Activated T-cell treated with anti-CD3 and anti-CD28 coated beads for 4 hours (primary cell): ENCODE results near the gene KCNN4.
"Not testable (repeated sequence)": the region's sequence is repeated elsewhere in the genome, so short reads cannot be mapped to it uniquely, and the experiment has no call there.

ENCODE experiments used
- DNase-seq: peaks from one replicate; pipeline ENCODE4 v3.0.0-alpha.2; 2020

Gene KCNN4

DNA sequence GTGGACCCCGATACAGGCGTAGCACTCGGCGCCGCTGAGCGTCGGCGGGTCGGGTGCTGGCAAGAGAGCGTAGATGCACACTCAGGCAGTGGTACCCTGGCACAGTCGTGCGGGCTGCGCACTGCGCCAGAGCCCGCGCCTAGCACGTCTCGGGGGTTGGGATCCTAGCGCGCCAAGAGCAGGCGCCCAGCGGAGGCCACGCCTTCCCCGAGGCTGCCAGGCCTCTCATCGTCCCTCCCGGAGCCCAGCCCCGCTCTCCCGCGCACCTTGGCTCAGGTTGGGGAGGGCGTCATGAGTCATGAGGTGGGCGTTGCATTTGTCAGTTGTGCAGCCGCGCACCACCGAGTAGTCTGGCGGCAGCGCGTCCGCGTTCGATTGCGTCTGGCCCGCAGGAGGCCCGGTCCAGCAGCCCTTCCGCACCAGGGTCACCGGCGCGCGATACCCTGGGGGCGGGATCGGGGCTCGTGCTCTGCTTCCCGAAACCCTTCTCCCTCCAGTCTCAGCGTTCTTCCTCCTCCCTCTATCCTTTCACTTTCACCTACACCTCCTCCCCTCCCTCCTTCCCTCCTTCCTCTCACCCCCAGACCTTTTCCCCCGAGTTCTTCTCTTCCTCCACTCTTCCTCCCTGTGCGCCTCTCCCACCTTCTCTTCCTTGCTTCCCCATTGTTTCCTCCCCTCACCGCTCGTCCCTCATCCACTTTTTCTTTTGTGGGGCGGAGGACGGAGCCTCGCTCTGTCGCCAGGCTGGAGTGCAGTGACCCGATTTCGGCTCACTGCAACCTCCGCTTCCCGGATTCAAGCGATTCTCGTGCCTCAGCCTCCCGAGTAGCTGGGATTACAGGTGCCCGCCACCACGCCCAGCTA is 18.0 kb upstream of the KCNN4 start:
- DNase-seq: peak; percentile 73

DNA sequence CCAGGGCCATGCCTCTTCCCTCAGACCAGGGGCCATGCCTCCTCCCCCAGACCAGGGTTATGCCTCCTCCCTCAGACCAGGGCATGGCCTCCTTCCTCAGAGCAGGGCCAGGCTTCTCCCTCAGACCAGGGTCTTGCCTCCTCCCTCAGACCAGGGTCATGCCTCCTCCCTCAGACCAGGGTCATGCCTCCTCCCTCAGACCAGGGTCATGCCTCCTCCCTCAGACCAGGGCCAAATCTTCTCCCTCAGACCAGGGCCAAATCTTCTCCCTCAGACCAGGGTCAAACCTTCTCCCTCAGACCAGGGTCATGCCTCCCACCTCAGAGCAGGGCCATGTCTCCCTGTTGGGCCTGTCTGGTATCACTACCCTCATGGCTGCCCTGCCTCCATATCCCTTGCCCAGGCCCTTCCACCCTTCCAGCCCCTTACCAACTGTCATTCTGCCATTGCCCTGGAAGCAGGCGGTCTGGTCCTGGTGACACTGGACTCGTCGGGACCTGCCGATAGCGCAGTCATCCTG is 17.3 kb upstream of the KCNN4 start:
- DNase-seq: no peak

DNA sequence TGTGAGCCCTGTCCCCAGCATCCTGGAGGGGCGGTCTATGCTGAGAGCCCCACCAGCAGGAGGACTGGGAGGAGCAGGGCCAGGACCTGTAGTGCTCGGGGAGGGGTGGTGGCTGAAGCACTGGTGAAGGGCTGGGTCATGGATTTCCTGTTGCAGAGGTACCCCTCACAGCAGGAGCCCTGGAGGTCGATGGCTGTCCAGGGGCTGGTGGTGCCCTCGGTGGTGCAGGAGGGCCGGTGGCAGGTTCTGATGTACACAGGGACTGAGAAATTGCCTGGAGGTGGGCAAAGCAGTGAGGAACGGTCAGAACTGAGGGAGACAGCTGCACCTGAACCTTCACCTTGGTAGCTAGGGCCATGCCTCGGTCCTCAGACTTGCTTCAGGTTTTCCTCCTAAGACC is 16.8 kb upstream of the KCNN4 start:
- no peak for DNase-seq

DNA sequence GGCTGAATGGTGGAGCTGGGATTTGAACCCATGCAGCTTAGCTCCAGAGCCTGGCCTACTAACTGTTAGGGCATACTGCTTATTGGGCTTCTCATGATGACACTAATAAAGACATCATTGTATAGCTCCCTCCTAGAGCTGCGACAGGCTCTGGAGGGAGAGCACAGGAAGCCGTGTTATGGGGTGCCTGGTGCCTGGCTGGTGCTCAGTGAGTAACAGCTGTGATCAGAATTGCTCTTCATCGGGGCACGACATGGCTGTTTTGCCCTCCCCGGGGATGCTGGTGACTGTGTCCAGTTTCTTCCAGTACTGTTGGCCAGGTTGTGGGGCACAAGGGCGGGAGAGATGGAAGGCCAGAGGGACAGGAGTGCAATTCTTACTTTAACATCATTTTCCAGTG is 16.3 kb upstream of the KCNN4 start:
- DNase-seq: no peak

DNA sequence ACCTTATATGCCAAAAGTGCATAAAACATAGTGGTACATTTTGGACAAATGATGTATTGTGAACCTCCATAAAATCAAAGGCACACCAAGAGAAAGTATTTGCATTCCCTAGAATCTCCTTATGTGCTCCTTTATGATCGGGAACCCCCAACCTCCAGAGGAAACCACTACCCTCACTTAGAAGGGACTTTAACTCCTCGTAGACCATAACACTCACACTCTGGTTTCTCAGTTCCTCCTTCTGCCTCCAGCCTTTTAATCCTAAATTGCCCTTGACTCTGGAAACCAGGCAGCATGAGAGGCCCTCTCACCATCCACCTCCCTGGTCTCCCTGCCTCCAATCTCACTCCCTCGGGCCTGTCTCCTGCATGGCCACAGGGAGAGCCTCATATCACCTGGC is 9.8 kb upstream of the KCNN4 start:
- no peak for DNase-seq

DNA sequence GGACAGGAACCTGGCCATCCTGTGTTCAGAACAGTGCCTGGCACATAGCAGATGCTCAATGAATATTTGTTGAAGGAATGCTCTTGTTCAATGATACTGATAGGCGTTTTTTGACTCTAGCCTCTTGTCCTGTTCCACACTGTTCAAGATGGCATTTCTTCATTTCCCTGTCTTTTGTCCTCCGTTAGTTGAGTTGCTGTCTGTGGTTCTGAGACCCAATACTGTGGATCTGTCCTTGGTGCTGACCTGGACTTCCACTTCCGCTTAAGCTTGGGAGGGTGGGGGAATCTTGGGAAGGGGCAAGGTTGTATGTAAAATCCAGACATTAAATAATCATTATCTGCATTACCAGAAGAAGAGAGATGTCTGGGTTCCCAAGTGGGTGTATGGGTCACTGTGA is 8.3 kb upstream of the KCNN4 start:
- no peak for DNase-seq

DNA sequence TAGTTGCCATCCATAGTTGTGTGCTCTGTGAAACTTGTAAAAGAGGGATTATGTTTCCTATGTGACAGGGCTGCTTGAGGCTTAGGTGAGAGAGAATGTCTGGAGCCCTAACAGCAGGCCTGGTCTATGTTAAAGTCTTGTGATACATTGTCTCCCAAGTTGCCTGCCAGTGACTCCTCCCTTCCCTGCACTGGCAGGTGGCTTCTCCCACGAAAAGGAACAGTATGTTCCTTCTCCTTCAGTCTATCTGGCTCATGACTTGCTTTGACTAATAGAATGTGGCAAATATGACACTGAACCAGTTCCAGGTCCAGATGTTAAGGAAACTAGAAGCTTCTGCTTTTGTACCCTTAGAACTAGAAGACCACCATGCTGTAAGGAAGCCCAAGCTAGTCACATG is 5.9 kb upstream of the KCNN4 start:
- no peak for DNase-seq

DNA sequence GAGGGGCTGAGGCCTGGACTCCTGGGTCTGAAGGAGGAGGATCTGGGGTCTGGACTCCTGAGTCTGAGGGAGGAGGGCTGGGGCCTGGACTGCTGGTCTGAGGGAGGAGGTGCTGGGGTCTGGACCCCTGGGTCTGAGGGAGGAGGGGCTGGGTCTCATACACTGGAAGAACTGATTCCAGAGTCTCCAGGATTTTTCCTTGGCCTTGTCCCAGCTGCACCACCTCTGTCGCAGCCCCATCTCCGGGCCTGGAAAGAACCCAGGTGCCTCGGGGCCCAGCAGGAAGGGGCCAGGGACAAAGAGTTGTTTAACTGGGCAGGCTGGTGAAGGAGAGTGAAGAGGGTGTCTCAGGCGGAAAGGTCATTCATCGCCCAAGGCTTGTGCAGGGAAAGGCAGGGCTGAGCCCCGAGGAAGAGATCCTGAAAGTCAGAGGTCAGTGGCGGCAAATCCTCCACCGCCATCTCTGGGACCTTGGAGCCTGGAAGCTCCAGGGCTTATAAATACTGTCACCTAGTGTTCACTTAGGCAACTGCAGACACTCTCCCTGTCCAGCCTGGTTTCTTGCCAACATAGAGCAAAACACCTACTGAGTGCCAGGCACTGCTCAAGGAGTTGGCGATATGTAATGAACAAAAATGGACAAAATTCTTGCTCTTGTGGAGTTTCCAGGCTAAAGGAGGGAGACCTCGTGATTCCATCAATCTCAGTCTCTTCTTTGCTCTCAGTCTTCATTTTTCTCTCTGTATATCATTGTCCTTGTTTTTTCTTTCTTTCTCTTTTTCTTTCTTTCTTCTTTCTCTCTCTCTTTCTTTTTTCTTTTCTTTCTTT is 4.4 kb upstream of the KCNN4 start:
- DNase-seq: peak; percentile 35

DNA sequence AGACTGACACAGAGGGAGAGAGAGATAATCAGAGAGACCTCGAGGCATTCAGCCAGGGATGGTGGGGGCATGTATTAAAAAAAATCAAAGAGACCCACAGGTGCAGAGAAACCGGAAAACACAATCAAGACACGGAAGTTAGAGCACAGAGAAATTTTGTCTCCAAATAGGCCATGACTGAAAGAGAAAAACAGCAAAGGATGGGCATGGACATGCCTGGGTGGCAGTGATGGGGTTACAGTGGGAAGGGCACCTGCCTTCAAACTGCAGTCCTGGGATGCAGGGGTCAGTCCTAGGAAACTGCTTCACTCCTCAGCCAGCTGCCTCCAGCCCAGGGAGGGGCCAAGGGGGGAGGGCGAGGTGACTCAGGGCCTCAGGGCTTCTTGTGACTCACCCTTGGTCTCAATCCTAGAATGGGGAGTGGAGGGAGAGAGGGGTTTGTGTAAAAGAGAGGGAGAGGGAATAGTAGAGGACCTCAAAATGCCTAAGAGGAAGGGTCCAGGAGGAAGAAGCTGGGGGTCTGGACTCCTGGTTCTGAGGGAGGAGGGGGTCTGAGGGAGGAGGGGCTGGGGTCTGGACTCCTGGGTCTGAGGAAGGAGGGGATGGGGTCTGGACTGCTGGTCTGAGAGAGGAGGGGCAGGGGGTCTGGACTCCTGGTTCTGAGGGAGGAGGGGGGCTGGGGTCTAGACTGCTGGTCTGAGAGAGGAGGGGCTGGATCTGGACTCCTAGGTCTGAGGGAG is 3.6 kb upstream of the KCNN4 start:
- peak; percentile 57 for DNase-seq

DNA sequence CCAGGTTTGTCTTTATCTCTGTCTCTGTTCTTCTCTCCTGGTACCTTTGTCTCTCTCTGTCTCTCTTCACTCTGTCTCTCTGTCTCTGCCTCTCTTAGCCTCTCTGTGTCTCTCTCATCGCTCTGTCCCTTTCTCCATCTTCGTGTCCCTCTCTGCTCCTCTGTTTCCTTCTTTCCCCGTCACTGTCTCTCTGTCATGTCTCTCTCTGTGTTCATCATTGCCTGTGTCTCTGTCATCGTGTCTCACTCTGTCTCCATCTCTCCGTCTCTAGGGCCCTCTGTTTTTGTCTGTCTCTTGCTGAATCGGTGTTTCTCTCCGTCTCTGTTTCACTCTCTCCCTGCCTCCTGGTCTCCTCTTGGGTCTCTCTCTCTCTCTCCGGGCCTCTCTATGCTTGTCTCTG is 2.9 kb upstream of the KCNN4 start:
- no peak for DNase-seq

DNA sequence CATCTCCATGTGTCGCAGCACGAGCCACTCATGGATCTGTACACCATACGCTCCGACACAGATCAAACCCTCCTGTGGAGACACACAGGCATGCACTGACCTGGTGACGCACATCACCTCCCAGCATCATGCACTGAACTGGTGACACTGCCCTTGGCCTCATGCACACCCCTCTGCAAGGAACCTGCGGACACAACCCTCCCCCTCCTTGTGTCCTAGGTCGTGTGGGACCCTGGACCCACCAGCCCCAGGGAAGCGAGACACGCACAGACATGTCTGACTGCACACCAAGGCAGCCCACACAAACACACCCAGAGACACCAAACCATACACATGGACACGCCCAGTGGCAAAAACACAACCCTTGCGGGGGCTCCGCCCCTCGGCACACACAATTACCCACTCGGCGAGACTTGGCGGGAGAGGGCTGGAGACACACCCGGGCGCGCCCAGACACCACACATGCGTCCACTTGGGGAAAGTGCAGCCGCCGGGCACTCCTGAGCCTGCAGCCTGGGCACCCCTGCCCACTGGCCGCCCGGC is 2.0 kb upstream of the KCNN4 start:
- no peak for DNase-seq

DNA sequence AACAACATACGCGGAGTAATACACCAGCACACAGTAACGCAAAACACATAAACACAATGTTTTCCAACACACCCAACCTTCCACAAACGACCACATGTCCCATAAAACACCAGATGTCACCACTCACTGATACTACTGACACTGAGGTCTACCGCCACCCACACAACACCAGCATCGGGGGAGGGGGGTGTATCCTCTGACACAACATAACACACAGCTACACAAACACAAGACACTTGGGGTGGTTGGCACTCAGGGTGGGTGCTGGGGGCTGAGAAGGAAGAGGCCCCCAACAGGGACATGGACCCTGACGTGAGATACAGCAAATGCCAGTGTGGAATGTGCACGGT is 1.5 kb upstream of the KCNN4 start:
- DNase-seq: no peak

DNA sequence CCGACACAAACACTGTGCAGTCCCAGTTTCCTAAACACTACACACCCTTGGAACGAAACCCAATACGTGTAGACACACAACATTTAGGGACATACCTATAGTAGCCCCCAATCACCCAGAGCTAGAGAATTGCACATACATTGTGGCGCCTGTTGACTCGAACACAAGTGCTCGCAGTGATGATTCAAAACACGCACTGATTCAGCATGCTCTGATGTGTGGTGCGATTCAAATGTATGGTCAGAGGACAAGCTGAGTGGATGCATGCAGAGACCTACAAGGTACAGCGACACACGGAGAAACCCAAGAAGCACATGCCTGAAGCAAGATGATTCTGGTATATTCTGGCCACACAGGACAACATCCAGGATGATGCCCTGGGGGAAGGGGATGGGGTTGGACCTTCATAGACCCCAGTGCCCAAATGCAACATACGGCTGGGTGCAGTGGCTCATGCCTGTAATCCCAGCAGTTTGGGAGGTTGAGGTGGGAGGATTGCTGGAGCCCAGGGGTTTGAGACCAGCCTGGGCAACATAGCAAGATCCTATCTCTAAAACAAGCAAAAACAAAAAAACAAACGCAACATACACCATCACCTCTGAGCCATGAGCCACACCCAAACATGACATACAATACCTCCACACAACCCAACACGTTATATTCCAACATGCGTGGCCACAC is 997 bp upstream of the KCNN4 start:
- DNase-seq: no peak

DNA sequence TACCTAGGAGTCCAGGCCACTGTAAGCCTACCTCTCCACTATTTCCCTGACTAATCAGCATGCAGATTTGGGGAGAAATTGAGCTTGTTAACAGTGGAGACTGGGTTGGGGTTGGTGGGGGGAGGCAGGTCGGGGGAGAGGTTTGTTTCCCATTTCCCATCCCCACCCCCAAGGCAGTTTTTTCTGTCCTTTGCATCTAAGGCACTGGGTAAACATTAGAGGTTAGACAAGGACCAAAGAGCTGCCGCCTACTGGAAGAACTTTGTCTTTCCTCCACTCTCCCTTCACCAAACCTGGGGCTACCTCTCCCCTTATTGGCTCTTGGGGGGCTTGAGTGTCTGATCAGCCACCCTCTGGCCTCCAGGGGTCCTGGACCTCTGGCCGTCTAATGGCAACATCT is 953 bp downstream of the KCNN4 start:
- no peak for DNase-seq

DNA sequence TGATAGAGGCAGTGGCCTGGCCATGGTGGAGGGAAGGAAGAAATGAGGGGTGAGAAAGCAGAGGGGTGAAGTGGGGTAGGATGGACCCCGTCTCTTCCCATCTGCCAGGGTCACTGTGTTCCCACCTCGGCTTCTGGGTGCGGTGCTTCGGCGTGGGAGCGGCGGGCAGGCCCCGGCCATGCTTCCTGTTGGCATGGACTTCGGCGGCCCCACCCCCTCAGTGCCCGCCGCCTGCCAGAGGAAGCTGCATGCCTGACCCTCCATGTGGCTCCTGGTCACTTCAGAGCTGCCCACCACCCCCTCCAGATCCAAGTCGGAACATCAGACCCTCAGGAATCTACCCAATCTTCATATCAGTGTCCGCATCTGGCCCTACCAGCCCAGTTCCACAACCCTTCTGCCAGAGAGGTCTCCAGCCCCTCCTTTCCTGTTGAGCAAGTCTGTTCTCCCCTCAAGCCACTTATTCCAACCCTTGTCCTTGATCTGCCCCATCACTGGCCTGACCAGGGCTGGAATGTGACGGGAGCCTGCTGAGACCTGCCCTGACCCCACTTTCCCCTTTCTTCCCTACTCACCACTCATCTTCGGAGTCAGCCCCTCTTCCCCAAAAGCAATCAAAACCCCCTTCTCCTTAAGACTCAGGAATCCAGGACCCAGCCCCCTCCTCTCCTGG is 1.5 kb downstream of the KCNN4 start:
- no peak for DNase-seq

DNA sequence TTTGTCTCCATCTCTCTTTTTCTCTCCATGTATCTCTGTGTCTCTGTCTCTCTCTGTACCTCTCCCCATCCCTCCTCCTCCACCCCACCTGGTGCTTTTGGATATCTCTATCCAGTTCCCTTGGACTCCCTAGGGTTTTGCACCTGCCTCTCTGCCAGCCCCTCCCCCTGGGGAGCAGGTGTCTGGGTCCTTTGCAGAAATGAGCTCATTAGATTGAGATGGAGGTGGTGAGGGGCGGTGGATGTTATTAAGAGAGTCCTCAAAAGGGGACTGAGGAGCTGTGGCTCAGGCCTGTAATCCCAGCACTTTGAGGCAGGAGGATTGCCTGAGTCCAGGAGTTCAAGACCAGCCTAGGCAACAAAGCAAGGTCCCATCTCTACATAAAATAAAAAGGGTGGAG is 2.1 kb downstream of the KCNN4 start:
- no peak for DNase-seq

DNA sequence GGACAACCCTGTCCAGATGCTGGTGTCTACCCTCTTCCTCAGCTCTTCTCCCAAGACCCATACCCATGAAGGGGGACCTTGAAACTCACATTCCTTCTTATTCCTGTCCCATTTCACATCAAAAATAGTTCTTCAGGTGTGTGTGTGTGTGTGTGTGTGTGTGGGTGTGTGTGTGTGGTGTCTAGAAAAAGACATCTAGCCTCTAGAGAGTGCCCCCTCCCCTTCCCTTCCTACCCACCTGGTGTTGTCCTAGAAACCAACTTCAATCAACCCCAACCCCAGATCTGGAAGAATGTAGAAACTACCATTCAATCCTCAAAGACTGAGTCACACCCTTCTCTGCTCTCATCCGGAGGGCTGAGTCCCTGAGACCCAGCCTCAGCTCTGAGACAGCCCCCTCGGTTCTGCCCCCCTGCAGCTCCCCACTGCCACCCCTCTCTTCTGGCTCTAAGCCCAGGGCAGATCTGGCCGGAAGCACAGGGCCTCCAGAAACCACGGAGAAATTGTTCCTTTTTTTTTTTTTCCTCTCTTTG is 3.5 kb downstream of the KCNN4 start:
- no peak for DNase-seq

DNA sequence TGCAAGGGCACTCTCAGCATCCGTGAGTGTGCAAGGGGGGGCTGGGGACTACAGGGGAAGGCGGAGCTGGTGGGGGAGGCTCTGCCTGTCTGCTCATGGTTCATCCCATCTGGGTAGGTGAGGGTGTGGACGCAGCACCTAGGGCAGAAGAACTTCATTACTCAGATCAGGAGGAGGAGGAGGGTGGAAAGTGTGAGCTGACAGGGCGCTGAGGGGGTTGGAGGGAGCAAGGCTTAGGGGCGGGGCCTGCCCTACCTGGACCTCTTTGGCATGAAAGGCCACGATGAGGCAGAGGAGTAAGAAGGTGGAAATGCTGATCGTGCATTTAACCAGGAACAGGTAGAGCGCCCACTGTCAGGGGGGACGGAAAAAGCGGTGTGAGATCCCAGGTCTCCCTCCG is 4.5 kb downstream of the KCNN4 start:
- DNase-seq: peak; percentile 58

DNA sequence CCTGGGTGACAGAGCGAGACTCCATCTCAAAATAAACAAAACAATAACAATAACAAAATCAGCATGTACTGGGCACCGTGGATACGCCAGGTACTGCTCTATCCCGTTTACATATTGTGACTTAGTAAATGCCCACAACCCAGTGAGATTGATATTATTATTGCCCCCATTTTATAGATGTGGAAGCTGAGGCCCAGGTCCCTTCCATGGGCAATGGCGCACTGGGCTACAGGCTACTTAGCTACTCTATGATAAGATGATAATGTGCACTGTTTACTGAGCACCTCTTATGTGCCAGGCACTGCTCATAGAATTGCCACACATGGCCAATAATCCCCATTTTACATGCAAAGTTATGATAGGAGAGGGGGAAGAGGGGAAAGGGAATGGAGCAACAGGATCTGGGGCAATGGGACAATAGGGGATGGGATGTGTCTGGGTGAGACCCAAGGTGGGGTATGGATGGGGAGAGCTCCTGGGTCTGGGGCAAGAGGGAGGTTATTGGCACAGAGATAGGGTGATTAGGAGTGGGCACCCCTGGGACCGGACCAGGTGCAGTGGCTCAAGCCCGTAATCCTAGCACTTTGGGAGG is 5.4 kb downstream of the KCNN4 start:
- no peak for DNase-seq

DNA sequence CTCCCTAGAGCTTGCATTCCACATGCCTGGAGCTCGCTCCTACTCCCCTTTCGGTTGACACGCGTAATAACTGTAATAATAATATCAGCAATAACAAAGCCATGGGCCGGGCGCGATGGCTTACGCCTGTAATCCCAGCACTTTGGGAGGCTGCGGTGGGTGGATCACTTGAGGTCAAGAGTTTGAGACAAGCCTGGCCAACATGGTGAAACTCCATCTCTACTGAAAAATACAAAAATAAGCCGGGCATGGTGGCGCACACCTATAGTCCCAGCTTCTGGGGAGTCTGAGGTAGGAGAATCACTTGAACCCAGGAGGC is 5.9 kb downstream of the KCNN4 start:
- not testable (repeated sequence) for DNase-seq
